HG02571 (cell line): Measurements from ENCODE around the gene SH3RF2.
"Not testable (repeated sequence)": the region's sequence is repeated elsewhere in the genome, so short reads cannot be mapped to it uniquely, and the experiment has no call there.

Experiments used
- ATAC-seq: cut with Tn5 transposase; IDR thresholded peaks from one replicate; pipeline ENCODE4 v1.9.1; 2021; ENCODE audit warnings: mild to moderate bottlenecking, moderate library complexity; ENCODE audit not compliant: unreplicated experiment

Gene SH3RF2, protein sequence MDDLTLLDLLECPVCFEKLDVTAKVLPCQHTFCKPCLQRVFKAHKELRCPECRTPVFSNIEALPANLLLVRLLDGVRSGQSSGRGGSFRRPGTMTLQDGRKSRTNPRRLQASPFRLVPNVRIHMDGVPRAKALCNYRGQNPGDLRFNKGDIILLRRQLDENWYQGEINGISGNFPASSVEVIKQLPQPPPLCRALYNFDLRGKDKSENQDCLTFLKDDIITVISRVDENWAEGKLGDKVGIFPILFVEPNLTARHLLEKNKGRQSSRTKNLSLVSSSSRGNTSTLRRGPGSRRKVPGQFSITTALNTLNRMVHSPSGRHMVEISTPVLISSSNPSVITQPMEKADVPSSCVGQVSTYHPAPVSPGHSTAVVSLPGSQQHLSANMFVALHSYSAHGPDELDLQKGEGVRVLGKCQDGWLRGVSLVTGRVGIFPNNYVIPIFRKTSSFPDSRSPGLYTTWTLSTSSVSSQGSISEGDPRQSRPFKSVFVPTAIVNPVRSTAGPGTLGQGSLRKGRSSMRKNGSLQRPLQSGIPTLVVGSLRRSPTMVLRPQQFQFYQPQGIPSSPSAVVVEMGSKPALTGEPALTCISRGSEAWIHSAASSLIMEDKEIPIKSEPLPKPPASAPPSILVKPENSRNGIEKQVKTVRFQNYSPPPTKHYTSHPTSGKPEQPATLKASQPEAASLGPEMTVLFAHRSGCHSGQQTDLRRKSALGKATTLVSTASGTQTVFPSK

DNA sequence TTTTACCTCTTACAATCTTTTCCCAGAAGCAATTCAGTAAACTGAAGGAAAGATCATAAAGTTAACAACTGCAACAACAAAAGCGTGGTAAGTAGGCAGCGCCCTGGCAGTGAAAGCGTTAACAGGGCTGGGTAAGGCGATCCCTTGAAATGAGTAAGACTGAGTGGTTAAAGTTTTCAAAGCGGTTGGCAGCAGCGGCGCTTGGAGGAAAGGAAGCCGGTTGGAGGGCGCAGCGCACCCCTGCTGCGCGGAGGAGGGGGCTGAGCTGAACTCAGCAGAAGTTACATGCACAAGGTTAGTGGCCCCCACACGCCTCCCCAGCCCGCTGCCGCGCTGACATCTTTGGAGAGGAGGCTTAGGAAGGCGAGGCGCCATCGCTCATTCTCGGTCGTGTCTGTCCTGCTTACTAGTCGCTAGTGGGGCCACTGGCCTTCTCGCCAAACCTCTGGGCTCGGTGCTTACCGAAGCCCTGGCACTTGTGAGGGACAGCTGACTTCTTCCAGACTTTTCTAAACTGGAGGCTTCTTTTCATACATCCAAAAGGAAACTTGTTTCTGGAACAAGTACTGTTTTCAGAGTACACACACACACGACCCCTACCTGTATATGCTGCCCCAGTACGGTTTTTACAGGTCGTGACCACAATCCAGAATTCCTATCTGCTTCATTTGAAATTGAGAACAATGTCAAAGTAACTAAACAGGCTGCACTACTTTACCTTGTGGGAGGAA lies at the start of gene SH3RF2:
Gene SH3RF2 (plus strand): TSS at position 178 of the 731 bp plus-strand sequence. CDS start 1,351 bp downstream, outside the sequence.
- no peak for ATAC-seq

DNA sequence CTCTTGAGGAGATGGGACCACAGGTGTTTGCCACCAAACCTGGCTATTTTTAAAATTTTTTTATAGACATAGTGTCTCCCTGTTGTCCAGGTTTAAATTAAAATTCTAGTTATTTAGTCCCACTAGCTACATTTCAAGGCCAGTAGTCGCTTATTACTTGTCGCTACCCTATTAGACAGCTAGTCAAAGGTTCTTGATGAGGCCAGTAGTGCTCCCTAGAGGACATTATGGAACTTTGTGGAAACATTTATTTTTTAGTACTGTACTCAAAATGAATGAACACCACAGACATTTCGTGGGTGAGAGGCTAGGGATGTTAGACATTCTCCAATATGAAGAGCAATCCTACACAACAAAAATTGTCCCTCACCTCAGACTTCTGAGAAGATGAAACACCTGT lies 49.2 kb upstream of the SH3RF2 start:
- no peak for ATAC-seq

DNA sequence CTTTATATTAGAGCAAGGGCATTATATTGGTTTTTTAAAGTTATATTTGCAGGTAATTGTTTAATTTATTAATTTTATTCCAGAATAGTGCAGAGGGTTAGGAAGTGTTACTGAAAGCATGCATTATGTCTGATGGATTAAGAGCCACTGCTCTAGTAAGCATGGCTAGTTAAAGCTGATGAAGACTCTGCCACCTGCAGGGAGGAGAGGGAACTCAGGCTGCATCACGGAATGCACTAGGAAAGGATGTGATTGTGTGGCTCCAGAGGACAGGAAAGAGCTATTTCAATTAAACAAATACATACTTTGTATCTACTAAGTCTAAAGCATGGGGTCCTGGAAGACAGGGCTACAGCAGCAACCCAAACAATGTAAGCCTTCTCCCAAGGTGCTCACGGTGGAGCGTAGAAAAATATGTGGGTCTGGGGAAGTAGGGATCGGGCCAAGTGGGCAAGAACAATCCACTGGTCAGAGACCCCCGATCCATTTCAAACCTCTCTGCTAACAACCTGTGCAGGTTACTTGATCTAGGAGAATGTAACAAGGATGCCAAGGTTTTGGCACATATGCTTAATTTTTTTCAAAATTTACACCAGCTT lies 48.3 kb upstream of the SH3RF2 start:
- ATAC-seq, result no peak

DNA sequence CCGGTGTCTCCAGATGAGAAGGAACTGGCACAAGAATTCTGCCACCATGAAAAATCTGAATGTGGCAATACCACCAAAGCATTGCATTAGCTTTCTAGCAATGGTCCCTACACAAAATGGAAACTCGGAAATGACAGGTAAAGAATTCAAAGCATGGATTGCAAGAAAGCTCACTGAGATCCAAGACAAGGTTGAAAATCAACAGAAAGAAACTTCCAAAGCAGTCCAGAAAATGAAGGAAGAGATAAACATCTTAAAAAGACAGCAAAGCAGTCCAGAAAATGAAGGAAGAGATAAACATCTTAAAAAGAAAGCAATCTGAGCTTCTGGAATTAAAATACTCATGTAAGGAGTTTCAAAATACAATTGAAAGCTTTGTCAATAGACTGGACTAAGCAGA lies 46.8 kb upstream of the SH3RF2 start:
- no peak for ATAC-seq

DNA sequence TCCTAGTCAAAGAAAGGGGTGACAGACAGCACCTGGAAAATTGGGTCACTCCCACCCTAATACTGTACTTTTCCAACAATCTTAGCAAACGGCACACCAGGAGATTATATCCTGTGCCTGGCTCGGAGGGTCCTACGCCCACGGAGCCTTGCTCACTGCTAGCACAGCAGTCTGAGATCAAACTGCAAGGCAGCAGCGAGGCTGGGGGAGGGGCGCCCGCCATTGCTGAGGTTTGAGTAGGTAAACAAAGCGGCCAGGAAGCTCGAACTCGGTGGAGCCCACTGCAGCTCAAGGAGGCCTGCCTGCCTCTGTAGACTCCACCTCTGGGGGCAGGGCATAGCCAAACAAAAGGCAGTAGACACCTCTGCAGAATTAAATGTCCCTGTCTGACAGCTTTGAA lies 45.0 kb upstream of the SH3RF2 start:
- ATAC-seq, result not testable (repeated sequence)

DNA sequence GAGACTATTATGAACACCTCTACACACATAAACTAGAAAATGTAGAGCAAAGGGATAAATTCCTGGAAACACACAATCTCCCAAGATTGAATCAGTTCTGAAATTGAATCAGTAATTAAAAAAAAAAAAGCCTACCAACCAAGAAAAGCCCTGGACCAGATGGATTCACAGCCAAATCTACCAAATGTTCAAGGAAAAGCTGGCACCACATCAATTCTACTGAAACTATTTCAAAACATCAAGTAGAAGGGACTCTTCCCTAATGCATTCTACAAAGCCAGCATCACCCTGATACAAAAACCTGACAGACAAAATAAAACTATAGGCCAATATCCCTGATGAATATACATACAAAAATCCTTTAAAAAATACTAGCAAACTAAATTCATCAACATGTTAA lies 38.2 kb upstream of the SH3RF2 start:
- ATAC-seq, result no peak

DNA sequence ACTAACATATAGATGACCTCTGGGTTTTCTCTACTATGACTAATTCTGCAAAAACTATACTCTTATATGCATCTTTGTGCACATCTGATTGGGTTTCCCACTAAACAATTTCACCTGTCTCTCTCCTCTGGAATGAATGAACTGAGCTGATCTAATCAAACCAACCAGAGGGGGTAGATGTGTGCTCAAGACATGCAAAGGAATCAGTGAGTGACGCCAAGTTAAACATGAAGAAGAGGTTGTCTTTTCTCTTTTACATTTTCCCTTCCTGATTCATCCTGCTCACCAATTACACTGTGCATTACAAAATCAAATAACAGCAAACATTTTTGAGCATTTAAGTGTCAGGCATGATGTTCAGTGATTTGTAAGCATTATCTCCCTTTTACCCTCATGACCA lies 34.0 kb upstream of the SH3RF2 start:
- ATAC-seq, result no peak

DNA sequence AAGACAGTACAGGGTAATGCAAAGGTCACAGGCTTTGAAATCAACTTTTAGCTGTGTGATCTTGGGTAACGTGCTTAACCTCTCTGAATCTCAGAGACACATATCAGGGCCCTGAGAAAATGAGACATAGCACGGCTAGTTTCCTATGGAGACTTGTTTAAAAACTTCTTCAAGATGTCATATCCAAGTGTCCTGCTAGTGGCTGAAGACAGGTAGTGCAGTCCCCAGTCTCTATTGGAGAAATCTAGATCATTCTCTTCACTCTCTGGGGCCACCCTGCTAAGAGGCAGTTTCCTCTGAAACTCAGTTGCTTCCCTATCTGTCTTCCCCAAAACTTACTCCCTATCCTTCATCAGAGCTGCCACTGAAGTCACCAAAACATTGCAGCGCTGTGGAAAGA lies 33.3 kb upstream of the SH3RF2 start:
- no peak for ATAC-seq

DNA sequence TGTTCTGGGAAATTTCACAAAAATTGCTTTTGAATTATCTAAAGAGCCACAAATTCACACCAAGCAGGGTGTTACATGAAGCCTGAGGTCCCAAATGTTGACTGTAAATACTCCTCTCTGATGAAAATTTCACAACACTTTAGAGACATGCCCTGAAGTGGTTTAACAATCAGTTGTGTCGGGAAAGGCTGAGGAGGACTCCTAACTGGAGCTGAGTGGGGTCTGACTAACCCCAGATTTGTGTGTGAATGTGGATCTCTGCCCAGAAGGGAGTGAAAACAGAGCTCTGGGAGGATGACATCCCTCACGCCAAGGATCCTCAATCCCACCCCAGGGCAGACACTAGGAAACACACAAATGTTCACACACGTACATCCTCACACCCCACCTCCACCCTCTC lies 32.5 kb upstream of the SH3RF2 start:
- no peak for ATAC-seq

DNA sequence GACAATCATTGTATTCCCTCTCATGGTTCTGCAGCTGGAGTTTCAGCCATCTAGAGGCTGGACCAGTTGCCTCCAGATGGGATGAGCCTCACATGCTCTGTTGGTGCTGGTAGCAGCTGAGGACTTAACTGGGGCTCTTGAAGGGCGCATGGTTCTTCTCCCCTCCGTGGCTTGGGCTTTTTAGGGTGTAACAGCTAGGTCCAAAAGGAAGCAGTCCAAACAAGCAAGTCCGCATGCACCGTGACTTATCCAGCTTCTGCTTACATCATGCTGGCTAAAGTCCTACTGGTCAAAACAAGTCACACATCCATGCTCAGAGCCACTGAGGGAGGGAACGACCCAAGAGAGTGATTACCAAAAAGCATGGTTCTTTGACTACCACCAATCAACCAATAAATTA lies 31.6 kb upstream of the SH3RF2 start:
- ATAC-seq, result no peak

DNA sequence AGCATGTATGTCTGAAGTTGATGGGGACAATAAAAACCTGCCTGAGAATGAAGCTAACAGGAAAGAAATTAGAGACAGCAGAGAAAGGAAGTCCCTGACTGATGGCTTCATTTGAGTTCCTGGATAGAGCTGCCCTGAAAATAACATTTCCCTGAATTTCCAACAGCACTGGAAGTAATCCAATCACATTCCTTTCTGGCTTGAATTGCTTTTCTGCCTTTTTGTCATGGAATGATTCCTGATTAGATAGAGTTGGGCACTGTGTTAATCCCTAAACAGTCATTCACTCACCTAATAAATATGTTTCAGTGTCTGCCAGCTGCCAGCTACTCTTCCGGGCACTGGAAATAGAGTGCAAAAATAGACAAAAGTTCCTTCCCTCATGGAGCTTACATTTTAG lies 30.0 kb upstream of the SH3RF2 start:
- ATAC-seq, result no peak

DNA sequence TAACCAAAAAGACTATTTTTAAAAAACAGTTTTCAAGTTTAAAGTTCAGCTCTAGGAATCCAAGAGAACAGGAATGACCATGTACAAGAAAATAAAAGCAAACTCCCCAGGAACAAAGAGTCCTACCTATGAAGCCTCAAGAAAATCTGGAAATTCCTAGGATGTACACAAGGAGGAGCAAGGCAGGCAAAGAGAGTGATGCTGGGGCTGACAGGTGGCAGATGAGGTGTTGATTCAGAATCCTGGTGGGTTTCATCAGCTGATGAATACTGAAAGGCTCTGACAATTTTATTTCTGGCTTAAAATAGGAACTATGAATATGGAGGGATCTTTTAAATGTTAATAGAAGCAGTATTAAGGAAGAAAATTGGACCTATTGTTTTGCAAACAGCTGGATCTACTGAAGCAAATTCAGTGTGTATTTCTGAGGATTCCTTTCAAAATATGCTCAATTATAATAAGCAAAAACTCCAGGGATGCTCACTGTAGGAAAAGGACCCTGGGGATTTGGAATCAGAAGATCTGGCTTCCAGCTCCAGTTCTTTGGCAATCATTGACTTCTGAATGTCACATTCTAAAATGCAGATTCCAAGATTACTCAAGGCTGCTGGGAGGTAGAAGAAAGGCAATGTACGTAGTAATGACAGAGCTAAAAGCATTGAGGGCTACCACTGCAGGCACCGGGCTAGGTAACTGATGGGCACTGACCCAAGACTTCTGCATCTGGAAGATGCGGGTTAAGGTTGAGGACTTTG lies 28.0 kb upstream of the SH3RF2 start:
- no peak for ATAC-seq

DNA sequence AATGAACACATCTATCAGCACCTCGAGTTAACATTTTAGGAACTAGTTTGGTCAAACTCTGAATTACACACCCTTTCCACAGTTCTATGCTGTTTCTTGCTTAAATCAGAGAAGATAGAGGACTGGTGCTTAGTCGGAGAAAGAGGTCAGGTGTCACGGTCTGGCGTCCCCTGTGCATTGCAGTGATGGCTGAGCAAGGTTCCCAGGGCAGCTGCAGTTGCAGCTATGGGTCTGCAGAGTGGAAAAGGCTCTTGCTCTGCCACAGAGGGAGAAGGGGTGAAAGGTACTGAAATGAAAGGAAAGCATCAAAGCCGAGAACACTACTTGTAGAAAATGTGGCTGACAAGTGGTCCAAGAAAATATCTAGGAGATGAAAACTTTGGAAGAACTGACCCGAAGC lies 25.2 kb upstream of the SH3RF2 start:
- no peak for ATAC-seq

DNA sequence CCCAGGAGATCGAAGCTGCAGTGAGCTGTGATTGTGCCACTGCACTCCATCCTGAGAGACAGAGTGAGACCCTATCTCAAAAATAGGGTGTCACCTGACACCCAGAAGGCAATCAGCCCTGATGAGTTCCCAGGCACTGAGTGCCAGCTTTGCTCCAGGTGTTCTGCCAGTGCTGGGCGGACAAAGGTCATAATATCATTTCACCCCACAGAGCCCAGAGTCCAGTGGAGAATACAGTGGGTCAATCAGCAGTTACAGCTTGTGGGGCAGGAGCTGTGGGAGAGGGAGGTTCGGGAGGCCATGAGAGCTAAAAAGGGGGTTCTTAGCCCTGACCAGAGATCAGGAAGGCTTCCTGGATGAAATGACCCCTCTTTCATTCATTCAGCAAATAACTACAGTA lies 24.4 kb upstream of the SH3RF2 start:
- ATAC-seq, result no peak

DNA sequence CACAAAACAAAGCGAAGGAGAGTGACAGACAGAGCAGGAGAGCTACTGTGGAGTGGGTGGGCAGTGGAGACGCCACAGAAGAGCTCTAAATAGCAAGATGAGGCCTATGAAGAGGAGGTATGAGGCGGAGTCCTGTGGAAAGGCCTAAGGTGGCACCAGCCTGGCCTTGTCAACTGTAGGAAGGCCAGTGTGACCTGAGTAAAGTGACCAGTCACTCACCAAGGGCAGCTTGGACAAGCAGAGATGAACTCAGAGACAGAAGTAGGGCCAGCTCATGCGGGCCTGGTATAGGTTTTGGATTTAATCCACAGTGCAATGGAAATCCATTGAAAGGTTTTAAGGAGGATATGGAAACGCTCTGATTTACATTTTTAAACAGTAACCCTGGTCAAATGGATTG lies 23.8 kb upstream of the SH3RF2 start:
- no peak for ATAC-seq

DNA sequence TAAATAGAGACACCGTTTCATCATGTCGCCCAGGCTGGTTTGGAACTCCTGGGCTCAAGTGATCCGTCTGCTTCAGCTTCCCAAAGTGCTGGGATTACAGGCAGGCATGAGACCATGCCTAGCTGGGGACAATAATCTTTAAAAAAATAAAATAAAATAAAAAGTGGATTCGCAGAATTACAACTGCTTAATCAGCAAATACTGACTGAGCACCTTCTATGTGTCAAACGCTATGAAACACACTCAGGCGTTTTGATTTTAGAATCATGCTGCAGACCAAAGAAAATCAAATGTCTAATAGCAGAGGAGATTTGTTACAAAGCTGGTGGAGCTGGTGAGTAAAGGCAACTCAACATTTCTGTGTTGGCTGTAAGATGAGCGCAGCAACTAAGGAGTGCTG lies 22.7 kb upstream of the SH3RF2 start:
- ATAC-seq, result no peak

DNA sequence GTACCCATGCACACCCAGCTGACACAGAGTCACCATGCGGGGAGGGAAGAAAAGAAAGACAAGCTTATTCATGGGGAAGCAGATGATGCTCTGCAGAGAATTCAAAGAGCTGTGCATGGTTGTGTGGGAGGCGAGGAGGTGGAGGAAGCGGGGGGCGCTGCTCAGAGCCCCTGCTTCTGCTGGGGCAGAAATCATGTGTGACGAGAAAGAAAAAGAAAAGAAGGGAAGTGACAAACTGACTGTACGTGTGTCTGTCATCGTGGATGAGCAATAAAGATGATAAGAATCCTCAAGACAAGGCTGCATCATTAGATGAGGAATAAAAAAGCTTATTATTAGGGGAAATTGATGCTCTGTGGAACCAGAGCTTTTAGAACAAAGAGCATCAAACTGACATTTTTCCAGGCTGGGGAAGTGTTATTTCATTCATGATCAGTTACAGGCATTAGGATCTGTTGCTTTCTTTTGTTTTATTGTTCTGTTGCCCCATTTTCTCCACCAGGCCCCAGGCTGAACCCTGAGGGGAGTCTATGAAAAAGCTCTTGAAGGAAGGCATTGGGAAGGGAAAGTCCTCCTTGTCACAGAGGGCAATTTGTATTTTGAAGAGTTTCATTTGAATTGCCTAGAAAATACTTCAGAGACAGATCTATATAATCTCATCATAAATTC lies 20.3 kb upstream of the SH3RF2 start:
- ATAC-seq, result no peak

DNA sequence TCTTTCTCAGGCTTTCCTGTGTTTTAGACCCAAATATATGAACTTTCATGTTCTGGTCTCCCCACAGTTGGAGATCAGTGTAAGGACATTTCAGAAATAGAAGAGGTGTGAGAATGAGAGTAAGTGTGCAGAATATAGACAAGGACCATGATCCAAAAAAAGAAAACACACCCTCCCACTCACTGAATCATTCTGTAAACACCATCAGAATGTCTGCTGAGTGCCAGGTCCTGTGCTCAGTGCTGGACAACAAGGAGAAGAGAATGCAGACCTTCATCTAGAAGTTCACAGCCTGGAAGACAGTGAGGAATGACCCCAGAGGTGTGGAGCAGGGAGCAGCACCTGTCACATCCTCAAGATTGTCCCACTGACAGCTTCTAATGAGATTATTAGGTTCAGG lies 19.1 kb upstream of the SH3RF2 start:
- ATAC-seq, result no peak

DNA sequence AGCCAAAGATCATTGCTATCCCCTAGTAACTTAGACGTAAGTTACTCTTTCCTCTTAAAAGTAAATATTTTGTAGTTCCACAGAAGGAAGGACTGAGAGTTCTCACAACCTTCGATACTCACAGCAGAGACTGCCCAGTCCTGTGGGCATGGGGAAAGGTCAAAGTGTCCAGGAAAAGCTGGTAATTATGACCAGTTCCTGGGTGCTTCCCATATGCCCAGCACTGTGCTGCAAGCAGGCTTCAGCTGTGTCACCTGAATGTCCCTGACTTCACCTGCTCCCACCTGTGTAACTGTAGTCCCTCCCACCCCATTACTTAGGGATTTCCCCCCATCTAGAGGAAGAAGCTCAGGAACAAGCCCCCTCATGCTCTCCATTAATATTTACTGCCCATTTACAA lies 18.0 kb upstream of the SH3RF2 start:
- ATAC-seq, result no peak

DNA sequence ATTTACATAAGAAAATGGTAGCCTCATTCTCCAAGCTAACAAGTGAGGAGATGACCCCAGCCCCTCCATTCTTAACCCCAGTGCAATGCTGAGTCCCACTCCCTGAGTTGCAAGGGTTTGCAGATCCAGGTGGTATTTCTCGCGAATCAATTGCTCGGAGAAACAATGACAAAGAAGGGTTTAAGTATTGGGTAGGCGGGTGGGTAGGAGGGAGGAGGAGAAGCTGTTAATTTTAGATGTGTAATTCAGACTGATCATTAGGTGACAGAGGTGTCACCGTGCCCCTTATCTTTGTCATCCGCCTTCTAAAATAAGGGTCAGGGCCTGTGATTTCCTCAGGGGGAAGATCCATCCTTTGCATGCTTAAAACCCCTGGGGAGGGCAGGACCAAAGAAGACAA lies 17.0 kb upstream of the SH3RF2 start:
- ATAC-seq, result no peak
